ENCODE measurements around the gene RABGAP1L. TPM values are rescaled to one million over a fixed set of nuclear protein-coding genes. Genes with fewer than 3 reads are reported as not detected.

The RABGAP1L gene
- total RNA-seq, 1 experiment from 2014 or later = 76.9 TPM

- no peak for ATAC-seq
- Mint-ChIP-seq H3K4me1 (peaks cover 13% of the 10 kb centered on the region), H3K36me3 (no peaks in the 10 kb centered on the region), H3K27me3 (ENCODE audit: low read depth) (no peaks in the 10 kb centered on the region), H3K4me3 (no peak overlapping the region), H3K27ac (no peak overlapping the region), H3K9me3 (peaks cover 3% of the 10 kb centered on the region; the same call in 1 of the 2 replicates)
- TF ChIP-seq ZNF423 (CRISPR knock-in tag; IDR thresholded peaks at IDR 0.05) (no peak), CREM (CRISPR knock-in tag; IDR thresholded peaks at IDR 0.05) (no peak), ELF4 (CRISPR knock-in tag; IDR thresholded peaks at IDR 0.05; ENCODE audit: low read depth) (no peak), CTCF (IDR thresholded peaks at IDR 0.05) (no peak), USF1 (CRISPR knock-in tag; IDR thresholded peaks at IDR 0.05) (no peak), ZNF532 (CRISPR knock-in tag; IDR thresholded peaks at IDR 0.05; ENCODE audit: borderline replicate concordance) (no peak), NR1H2 (CRISPR knock-in tag; IDR thresholded peaks at IDR 0.05) (no peak), ZNF232 (CRISPR knock-in tag; IDR thresholded peaks at IDR 0.05) (no peak), ZNF263 (CRISPR knock-in tag; IDR thresholded peaks at IDR 0.05; ENCODE audit: low read depth) (no peak)
- TF ChIP-seq, protein P1, sequence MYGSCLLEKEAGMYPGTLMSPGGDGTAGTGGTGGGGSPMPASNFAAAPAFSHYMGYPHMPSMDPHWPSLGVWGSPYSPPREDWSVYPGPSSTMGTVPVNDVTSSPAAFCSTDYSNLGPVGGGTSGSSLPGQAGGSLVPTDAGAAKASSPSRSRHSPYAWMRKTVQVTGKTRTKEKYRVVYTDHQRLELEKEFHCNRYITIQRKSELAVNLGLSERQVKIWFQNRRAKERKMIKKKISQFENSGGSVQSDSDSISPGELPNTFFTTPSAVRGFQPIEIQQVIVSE (CRISPR knock-in tag; IDR thresholded peaks at IDR 0.05; ENCODE audit: borderline replicate concordance) = no peak
- TF ChIP-seq, protein P2, sequence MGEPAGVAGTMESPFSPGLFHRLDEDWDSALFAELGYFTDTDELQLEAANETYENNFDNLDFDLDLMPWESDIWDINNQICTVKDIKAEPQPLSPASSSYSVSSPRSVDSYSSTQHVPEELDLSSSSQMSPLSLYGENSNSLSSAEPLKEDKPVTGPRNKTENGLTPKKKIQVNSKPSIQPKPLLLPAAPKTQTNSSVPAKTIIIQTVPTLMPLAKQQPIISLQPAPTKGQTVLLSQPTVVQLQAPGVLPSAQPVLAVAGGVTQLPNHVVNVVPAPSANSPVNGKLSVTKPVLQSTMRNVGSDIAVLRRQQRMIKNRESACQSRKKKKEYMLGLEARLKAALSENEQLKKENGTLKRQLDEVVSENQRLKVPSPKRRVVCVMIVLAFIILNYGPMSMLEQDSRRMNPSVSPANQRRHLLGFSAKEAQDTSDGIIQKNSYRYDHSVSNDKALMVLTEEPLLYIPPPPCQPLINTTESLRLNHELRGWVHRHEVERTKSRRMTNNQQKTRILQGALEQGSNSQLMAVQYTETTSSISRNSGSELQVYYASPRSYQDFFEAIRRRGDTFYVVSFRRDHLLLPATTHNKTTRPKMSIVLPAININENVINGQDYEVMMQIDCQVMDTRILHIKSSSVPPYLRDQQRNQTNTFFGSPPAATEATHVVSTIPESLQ (CRISPR knock-in tag; IDR thresholded peaks at IDR 0.05) = no peak
- ChIA-PET POLR2A (no interaction called here), CTCF (interaction anchor here (0.6 kb wide), 1 partner anchor 232 kb away, joined by 4 read pairs; no protein-coding TSS in a partner anchor)
- no peak for DNase-seq (ENCODE audit: low spot score)
These were observed 607.4 kb downstream of the RABGAP1L start for GRCh38 chr1:174766727-174767126.

GRCh38 chr1:174768516-174768915 is 609.2 kb downstream of the RABGAP1L start:
- DNase-seq (ENCODE audit: low spot score) (no peak), ATAC-seq (no peak)
- ChIA-PET CTCF (interaction anchor here (0.7 to 0.9 kb wide), 2 partner anchors 218 to 230 kb away, joined by 3 to 4 read pairs; no protein-coding TSS in a partner anchor), POLR2A (no interaction called here)
- Mint-ChIP-seq H3K4me1 (peaks cover 13% of the 10 kb centered on the region), H3K36me3 (no peaks in the 10 kb centered on the region), H3K27ac (peak overlapping the region; percentile 45; the same call in 1 of the 2 replicates), H3K9me3 (peaks cover 3% of the 10 kb centered on the region; the same call in 1 of the 2 replicates), H3K27me3 (ENCODE audit: low read depth) (no peaks in the 10 kb centered on the region), H3K4me3 (no peak overlapping the region)
- TF ChIP-seq SMAD4 (CRISPR knock-in tag; IDR thresholded peaks at IDR 0.05) (no peak), ZNF232 (CRISPR knock-in tag; IDR thresholded peaks at IDR 0.05) (no peak), OVOL2 (CRISPR knock-in tag; IDR thresholded peaks at IDR 0.05; ENCODE audit: borderline replicate concordance) (no peak), ZNF121 (CRISPR knock-in tag; IDR thresholded peaks at IDR 0.05) (no peak), NR2C2 (CRISPR knock-in tag; IDR thresholded peaks at IDR 0.05) (no peak), EMX1 (CRISPR knock-in tag; IDR thresholded peaks at IDR 0.05) (no peak)
- TF ChIP-seq, protein P3, sequence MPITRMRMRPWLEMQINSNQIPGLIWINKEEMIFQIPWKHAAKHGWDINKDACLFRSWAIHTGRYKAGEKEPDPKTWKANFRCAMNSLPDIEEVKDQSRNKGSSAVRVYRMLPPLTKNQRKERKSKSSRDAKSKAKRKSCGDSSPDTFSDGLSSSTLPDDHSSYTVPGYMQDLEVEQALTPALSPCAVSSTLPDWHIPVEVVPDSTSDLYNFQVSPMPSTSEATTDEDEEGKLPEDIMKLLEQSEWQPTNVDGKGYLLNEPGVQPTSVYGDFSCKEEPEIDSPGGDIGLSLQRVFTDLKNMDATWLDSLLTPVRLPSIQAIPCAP (CRISPR knock-in tag; IDR thresholded peaks at IDR 0.05) = no peak
- TF ChIP-seq, protein P4, sequence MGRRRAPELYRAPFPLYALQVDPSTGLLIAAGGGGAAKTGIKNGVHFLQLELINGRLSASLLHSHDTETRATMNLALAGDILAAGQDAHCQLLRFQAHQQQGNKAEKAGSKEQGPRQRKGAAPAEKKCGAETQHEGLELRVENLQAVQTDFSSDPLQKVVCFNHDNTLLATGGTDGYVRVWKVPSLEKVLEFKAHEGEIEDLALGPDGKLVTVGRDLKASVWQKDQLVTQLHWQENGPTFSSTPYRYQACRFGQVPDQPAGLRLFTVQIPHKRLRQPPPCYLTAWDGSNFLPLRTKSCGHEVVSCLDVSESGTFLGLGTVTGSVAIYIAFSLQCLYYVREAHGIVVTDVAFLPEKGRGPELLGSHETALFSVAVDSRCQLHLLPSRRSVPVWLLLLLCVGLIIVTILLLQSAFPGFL (CRISPR knock-in tag; IDR thresholded peaks at IDR 0.05; ENCODE audit: borderline replicate concordance) = no peak
- TF ChIP-seq, protein P5, sequence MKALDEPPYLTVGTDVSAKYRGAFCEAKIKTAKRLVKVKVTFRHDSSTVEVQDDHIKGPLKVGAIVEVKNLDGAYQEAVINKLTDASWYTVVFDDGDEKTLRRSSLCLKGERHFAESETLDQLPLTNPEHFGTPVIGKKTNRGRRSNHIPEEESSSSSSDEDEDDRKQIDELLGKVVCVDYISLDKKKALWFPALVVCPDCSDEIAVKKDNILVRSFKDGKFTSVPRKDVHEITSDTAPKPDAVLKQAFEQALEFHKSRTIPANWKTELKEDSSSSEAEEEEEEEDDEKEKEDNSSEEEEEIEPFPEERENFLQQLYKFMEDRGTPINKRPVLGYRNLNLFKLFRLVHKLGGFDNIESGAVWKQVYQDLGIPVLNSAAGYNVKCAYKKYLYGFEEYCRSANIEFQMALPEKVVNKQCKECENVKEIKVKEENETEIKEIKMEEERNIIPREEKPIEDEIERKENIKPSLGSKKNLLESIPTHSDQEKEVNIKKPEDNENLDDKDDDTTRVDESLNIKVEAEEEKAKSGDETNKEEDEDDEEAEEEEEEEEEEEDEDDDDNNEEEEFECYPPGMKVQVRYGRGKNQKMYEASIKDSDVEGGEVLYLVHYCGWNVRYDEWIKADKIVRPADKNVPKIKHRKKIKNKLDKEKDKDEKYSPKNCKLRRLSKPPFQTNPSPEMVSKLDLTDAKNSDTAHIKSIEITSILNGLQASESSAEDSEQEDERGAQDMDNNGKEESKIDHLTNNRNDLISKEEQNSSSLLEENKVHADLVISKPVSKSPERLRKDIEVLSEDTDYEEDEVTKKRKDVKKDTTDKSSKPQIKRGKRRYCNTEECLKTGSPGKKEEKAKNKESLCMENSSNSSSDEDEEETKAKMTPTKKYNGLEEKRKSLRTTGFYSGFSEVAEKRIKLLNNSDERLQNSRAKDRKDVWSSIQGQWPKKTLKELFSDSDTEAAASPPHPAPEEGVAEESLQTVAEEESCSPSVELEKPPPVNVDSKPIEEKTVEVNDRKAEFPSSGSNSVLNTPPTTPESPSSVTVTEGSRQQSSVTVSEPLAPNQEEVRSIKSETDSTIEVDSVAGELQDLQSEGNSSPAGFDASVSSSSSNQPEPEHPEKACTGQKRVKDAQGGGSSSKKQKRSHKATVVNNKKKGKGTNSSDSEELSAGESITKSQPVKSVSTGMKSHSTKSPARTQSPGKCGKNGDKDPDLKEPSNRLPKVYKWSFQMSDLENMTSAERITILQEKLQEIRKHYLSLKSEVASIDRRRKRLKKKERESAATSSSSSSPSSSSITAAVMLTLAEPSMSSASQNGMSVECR (CRISPR knock-in tag; IDR thresholded peaks at IDR 0.05; ENCODE audit: borderline replicate concordance) = no peak
